Measurements from ENCODE around the gene L1TD1.
"Not testable (repeated sequence)": the region's sequence is repeated elsewhere in the genome, so short reads cannot be mapped to it uniquely, and the experiment has no call there.

The L1TD1 gene

DNA sequence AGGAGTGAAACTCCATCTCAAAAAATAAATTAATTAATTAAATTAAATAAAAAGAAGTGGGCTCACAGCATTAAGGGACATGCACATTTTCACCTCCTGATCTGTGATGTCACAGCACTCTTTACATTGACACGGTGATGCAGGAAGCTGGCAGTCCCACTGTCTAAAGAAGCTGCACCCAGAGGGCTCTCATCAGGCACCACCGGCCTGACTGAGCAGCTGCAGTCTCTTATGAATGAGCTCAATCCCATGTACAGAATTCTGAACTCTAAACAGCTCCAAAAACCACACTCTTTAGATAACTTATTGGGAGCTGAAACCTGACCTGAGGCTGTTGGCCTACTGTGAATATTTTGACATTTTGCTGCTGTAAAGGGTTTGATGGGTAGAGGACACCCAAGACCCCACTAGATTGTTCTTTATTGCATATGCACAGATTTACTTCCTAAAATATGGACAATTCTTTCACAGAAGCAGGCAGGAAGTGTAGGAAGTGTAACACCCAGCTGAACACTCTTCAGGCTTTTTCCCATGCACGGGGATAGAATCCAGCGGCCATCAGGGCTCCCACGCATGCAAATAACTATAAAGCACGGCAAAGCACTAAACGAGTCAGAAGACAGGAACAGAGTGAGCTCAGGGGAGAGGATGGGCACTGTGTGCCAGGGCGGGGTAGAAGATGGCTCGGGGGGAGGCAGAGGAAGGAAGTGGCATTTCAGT, 46.2 kb downstream of the L1TD1 start:
- Histone ChIP-seq H3K4me1 (ENCODE audit: insufficient read depth, low read length, severe bottlenecking) (no peaks in the 10 kb centered on the region), H3K27me3 (ENCODE audit: insufficient read depth, low read length) (peaks cover 7% of the 10 kb centered on the region; the same call in 1 of the 2 replicates), H3K79me2 (ENCODE audit: insufficient read depth, low read length) (no peaks in the 10 kb centered on the region), H3K9me2 (ENCODE audit: low read depth, low read length) (no peaks in the 10 kb centered on the region), H3K4me2 (ENCODE audit: low read length) (no peak overlapping the region), H3F3A (ENCODE audit: insufficient read depth, low read length) (no peaks in the 10 kb centered on the region), H3K27ac (ENCODE audit: low read depth, low read length, poor library complexity, severe bottlenecking) (no peak overlapping the region), H3K9me3 (ENCODE audit: low read length) (no peaks in the 10 kb centered on the region), H3K4me3 (ENCODE audit: low read depth, low read length, poor library complexity, severe bottlenecking) (no peak overlapping the region), H3K36me3 (ENCODE audit: insufficient read depth, low read length) (no peaks in the 10 kb centered on the region), H3K9ac (ENCODE audit: low read length) (no peak overlapping the region), H2AFZ (ENCODE audit: low read length) (no peak overlapping the region), H4K20me1 (ENCODE audit: insufficient read depth, low read length) (no peaks in the 10 kb centered on the region)
- TF ChIP-seq EZH2 (IDR thresholded peaks at IDR 0.05; ENCODE audit: borderline replicate concordance, low read length), result no peak
- TF ChIP-seq, protein P1, sequence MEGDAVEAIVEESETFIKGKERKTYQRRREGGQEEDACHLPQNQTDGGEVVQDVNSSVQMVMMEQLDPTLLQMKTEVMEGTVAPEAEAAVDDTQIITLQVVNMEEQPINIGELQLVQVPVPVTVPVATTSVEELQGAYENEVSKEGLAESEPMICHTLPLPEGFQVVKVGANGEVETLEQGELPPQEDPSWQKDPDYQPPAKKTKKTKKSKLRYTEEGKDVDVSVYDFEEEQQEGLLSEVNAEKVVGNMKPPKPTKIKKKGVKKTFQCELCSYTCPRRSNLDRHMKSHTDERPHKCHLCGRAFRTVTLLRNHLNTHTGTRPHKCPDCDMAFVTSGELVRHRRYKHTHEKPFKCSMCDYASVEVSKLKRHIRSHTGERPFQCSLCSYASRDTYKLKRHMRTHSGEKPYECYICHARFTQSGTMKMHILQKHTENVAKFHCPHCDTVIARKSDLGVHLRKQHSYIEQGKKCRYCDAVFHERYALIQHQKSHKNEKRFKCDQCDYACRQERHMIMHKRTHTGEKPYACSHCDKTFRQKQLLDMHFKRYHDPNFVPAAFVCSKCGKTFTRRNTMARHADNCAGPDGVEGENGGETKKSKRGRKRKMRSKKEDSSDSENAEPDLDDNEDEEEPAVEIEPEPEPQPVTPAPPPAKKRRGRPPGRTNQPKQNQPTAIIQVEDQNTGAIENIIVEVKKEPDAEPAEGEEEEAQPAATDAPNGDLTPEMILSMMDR (IDR thresholded peaks at IDR 0.05; ENCODE audit: low read length), result no peak

DNA sequence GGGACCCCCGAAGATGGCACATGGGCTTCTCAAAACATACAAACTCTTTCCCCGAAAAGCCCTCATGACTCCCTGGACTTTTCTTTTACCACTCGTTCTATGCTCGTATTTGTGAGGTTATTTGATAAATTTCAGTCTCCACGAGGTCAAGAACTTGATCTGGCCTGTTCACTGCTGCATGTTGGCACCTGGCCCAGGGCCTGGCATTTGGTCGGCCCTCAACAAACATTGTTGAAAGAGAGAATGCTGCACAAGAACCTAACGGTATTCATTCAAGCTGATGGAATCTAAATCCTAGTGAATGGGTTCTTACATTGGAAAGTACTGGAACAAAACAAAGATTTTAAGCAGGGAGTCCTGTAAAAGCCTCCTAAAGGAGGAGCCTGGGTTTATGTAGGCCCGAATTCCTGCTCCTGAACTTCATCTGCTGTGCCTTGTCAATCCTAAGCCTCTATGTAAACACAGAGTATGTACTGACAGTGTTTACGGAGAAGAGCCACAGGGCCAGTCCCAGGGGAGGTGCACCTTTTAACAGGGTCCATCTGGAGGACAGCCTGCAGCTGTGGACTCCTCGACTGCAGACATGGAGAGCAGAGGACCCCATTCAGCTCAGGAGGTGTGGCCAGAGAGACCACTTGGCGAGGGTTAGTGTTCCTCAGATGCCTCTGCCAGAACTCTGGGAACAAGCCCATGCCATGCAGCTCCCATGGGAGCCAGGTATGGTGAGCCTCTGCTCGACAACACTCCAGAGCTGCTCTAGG, 46.9 kb downstream of the L1TD1 start:
- H3F3A ChIP-seq (ENCODE audit: insufficient read depth, low read length), result no peaks in the 10 kb centered on the region
- H3K36me3 ChIP-seq (ENCODE audit: insufficient read depth, low read length), result no peaks in the 10 kb centered on the region
- TF ChIP-seq EZH2 (IDR thresholded peaks at IDR 0.05; ENCODE audit: borderline replicate concordance, low read length), result no peak
- TF ChIP-seq, protein P1 (IDR thresholded peaks at IDR 0.05; ENCODE audit: low read length), result no peak
- no peak overlapping the region for H3K4me2 ChIP-seq (ENCODE audit: low read length)
- no peaks in the 10 kb centered on the region for H4K20me1 ChIP-seq (ENCODE audit: insufficient read depth, low read length)
- no peaks in the 10 kb centered on the region for H3K79me2 ChIP-seq (ENCODE audit: insufficient read depth, low read length)
- no peaks in the 10 kb centered on the region for H3K9me2 ChIP-seq (ENCODE audit: low read depth, low read length)
- no peaks in the 10 kb centered on the region for H3K9me3 ChIP-seq (ENCODE audit: low read length)
- no peaks in the 10 kb centered on the region for H3K4me1 ChIP-seq (ENCODE audit: insufficient read depth, low read length, severe bottlenecking)
- H3K27ac ChIP-seq (ENCODE audit: low read depth, low read length, poor library complexity, severe bottlenecking), result no peak overlapping the region
- no peak overlapping the region for H3K9ac ChIP-seq (ENCODE audit: low read length)
- no peak overlapping the region for H2AFZ ChIP-seq (ENCODE audit: low read length)
- H3K27me3 ChIP-seq (ENCODE audit: insufficient read depth, low read length), result peaks cover 7% of the 10 kb centered on the region; the same call in 1 of the 2 replicates
- no peak overlapping the region for H3K4me3 ChIP-seq (ENCODE audit: low read depth, low read length, poor library complexity, severe bottlenecking)

GRCh38 chr1:62244380-62244779, 49.7 kb downstream of the L1TD1 start:
- not testable (repeated sequence) for H3K4me2 ChIP-seq (ENCODE audit: low read length); H3K4me1 ChIP-seq (ENCODE audit: insufficient read depth, low read length, severe bottlenecking); H3F3A ChIP-seq (ENCODE audit: insufficient read depth, low read length); H2AFZ ChIP-seq (ENCODE audit: low read length); H4K20me1 ChIP-seq (ENCODE audit: insufficient read depth, low read length); H3K9ac ChIP-seq (ENCODE audit: low read length); H3K36me3 ChIP-seq (ENCODE audit: insufficient read depth, low read length); H3K27ac ChIP-seq (ENCODE audit: low read depth, low read length, poor library complexity, severe bottlenecking); H3K27me3 ChIP-seq (ENCODE audit: insufficient read depth, low read length); H3K79me2 ChIP-seq (ENCODE audit: insufficient read depth, low read length); H3K9me2 ChIP-seq (ENCODE audit: low read depth, low read length); H3K9me3 ChIP-seq (ENCODE audit: low read length); H3K4me3 ChIP-seq (ENCODE audit: low read depth, low read length, poor library complexity, severe bottlenecking)

All from OCI-LY1 (cell line).